HEK293T (cell line): Measurements from ENCODE around the gene FAM193A.
"Not testable (repeated sequence)": the region's sequence is repeated elsewhere in the genome, so short reads cannot be mapped to it uniquely, and the experiment has no call there.

Experiments
- CTCF ChIA-PET: fragments of 350-600 bp; formaldehyde crosslinking; extraction: SDS; loops from one replicate; lab custom pipeline; 2021; ENCODE audit warnings: antibody characterized with exemption, inconsistent platforms; lab: Yijun Ruan, JAX
- POLR2A ChIA-PET: fragments of 350-600 bp; formaldehyde crosslinking; extraction: SDS; loops from one replicate; lab custom pipeline; 2020; ENCODE audit warnings: antibody characterized with exemption, inconsistent platforms; lab: Yijun Ruan, JAX
- DNase-seq: peaks from one replicate; pipeline ENCODE4 v3.0.0; 2012; ENCODE audit warnings: mixed read lengths; ENCODE audit errors: extremely low spot score
- ARNT ChIP-seq: fragments of 450-650 bp; IDR thresholded peaks from 2 replicates; pipeline ENCODE4 v1.6.1; 2017; ENCODE audit warnings: mild to moderate bottlenecking
- BHLHE40 ChIP-seq: fragments of 450-650 bp; IDR thresholded peaks from 2 replicates; pipeline ENCODE4 v1.6.1; 2016; ENCODE audit warnings: mild to moderate bottlenecking, moderate library complexity, borderline replicate concordance
- CTBP1 ChIP-seq: fragments of 450-650 bp; IDR thresholded peaks from 2 replicates; pipeline ENCODE4 v1.6.1; 2016; ENCODE audit warnings: borderline replicate concordance
- ELF4 ChIP-seq: fragments of 450-650 bp; IDR thresholded peaks from 2 replicates; pipeline ENCODE4 v1.6.1; 2017; ENCODE audit warnings: antibody characterized with exemption
- FOXA1 ChIP-seq: fragments of 450-650 bp; IDR thresholded peaks from 2 replicates; pipeline ENCODE4 v1.6.1; 2016; ENCODE audit warnings: mild to moderate bottlenecking
- FOXK2 ChIP-seq: fragments of 450-650 bp; IDR thresholded peaks from 2 replicates; pipeline ENCODE4 v1.6.1; 2016; ENCODE audit warnings: mild to moderate bottlenecking
- FOXM1 ChIP-seq: fragments of 450-650 bp; IDR thresholded peaks from 2 replicates; pipeline ENCODE4 v1.6.1; 2017; ENCODE audit warnings: mild to moderate bottlenecking, borderline replicate concordance
- HDGF ChIP-seq: fragments of 450-650 bp; IDR thresholded peaks from 2 replicates; pipeline ENCODE4 v1.6.1; 2017; ENCODE audit warnings: antibody characterized with exemption, borderline replicate concordance
- L3MBTL2 ChIP-seq: fragments of 450-650 bp; conservative IDR thresholded peaks from 2 replicates; pipeline ENCODE4 v1.6.1; 2016; ENCODE audit warnings: mild to moderate bottlenecking
- LEF1 ChIP-seq: fragments of 450-650 bp; IDR thresholded peaks from 2 replicates; pipeline ENCODE4 v1.6.1; 2017; ENCODE audit warnings: mild to moderate bottlenecking, borderline replicate concordance
- NFRKB ChIP-seq: fragments of 450-650 bp; IDR thresholded peaks from 2 replicates; pipeline ENCODE4 v1.6.1; 2016; ENCODE audit warnings: mild to moderate bottlenecking, moderate library complexity
- PKNOX1 ChIP-seq: fragments of 450-650 bp; IDR thresholded peaks from 2 replicates; pipeline ENCODE4 v1.6.1; 2016
- SP1 ChIP-seq: fragments of 450-650 bp; IDR thresholded peaks from 2 replicates; pipeline ENCODE4 v1.6.1; 2017
- SUZ12 ChIP-seq: fragments of 450-650 bp; IDR thresholded peaks from 2 replicates; pipeline ENCODE4 v1.6.1; 2016; ENCODE audit warnings: mild to moderate bottlenecking
- TARDBP ChIP-seq: fragments of 450-650 bp; IDR thresholded peaks from 2 replicates; pipeline ENCODE4 v1.6.1; 2016
- ZNF384 ChIP-seq: fragments of 450-650 bp; IDR thresholded peaks from 2 replicates; pipeline ENCODE4 v1.6.1; 2016

Gene FAM193A

DNA sequence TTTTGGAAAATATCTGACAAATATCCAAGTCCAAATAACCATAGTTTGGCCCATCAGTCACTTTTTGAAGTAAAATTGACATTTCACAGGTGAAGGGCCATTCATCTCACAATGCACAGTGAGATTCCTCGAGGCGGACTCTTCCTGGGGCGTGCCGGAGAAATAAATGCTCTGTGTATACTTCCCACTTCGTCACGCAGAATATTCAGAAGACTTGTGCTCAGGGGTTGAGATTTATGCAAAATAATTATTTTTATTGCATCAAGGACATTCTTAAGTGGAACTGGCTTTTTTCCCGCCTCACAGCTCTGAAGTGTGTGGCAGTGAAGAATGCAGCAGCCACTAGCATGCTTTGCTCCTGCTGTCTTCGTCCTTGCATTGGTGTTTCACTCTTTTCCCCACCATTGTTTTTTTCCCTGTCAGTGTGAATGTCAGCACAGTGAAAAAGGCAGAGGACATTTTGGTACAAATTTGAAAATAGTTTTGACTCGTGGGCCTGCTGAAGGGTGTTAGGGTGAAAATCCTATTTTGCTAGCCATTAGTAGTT lies 70.6 kb downstream of the FAM193A start:
- CTCF ChIA-PET = interaction anchor here (0.5 kb wide), 1 partner anchor 16 kb away, joined by 4 read pairs; no protein-coding TSS in a partner anchor
- POLR2A ChIA-PET = no interaction called here
- DNase-seq = no peak
- TF ChIP-seq BHLHE40 (no peak), FOXK2 (no peak), TARDBP (no peak), FOXM1 (no peak), SUZ12 (no peak), SP1 (no peak), ARNT (no peak), L3MBTL2 (no peak), PKNOX1 (no peak), FOXA1 (no peak), NFRKB (no peak), ZNF384 (no peak), ELF4 (no peak), LEF1 (no peak), CTBP1 (no peak), HDGF (no peak)

DNA sequence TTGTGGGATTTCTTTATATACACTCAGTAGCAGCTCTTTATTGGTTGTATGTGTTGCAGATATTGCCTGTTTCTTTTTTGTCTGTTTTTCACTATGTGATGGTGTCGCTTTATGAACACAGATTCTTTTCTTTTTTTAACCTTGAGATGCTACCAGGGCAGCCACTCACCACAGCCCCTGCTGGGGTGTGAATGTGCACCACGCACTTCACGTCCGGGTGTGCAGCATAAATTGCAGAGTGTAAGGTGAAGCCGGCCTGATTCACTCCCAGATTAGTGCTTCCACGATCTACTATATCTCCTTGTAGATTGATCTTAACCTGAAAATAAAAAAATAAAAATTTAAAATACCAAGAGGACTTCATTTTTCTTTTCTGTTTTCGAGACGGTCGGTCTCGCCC lies 71.4 kb downstream of the FAM193A start:
- TF ChIP-seq ZNF384 = no peak
- TF ChIP-seq ELF4 = no peak
- no peak for DNase-seq
- POLR2A ChIA-PET = no interaction called here
- CTCF ChIA-PET = no interaction called here

- CTCF ChIA-PET = no interaction called here
- POLR2A ChIA-PET = no interaction called here
Observed at GRCh38 chr4:2608291-2608690, 71.8 kb downstream of the FAM193A start.

GRCh38 chr4:2615821-2616220 lies 79.4 kb downstream of the FAM193A start:
- TF ChIP-seq CTBP1 (no peak), L3MBTL2 (no peak), SUZ12 (no peak), LEF1 (no peak), HDGF (no peak), FOXK2 (no peak), BHLHE40 (no peak), PKNOX1 (no peak), FOXM1 (no peak), FOXA1 (no peak), TARDBP (no peak), ZNF384 (no peak), SP1 (no peak), NFRKB (no peak), ARNT (no peak), ELF4 (no peak)
- CTCF ChIA-PET = no interaction called here

More at GRCh38 chr4:2608291-2608690, 71.8 kb downstream of the FAM193A start:
- no peak for TF ChIP-seq ARNT
- no peak for TF ChIP-seq TARDBP
- TF ChIP-seq HDGF = no peak
- no peak for TF ChIP-seq FOXK2
- no peak for TF ChIP-seq BHLHE40
- TF ChIP-seq SP1 = no peak
- no peak for TF ChIP-seq ELF4
- no peak for TF ChIP-seq L3MBTL2
- no peak for TF ChIP-seq FOXA1
- DNase-seq = no peak

DNA sequence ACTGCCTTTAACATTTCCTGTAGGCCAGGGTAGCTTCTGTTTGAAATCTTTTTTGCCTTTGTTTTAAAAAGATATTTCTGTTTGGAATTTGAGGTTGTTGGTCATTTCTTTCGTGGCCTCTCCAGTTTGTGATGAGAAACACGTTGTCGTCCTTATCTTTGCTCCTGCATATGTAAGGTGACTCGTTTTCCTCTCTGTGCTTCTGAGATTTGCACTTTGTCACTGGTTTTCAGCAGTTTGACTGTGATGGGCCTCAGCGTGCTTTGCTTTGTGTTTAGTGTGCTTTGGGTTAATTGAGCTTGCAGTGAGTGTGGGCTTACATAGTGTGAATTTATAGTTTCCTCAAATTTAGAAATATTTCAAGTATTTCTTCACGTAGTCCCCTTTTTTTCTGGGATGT lies 81.5 kb downstream of the FAM193A start:
- no peak for DNase-seq
- ChIA-PET POLR2A (interaction anchor here (1.1 kb wide), 1 partner anchor 25 kb away, joined by 3 read pairs; no protein-coding TSS in a partner anchor), CTCF (no interaction called here)
- TF ChIP-seq TARDBP (no peak), LEF1 (no peak), FOXM1 (no peak), NFRKB (no peak), L3MBTL2 (no peak), BHLHE40 (no peak), PKNOX1 (no peak), HDGF (no peak), FOXA1 (no peak)

More at GRCh38 chr4:2615821-2616220, 79.4 kb downstream of the FAM193A start:
- no peak for DNase-seq
- POLR2A ChIA-PET = no interaction called here

GRCh38 chr4:2618729-2619128 lies 82.3 kb downstream of the FAM193A start:
- DNase-seq, CTCF ChIA-PET: not testable (repeated sequence)
- POLR2A ChIA-PET = interaction anchor here (1.1 kb wide), 1 partner anchor 26 kb away, joined by 3 read pairs; no protein-coding TSS in a partner anchor

DNA sequence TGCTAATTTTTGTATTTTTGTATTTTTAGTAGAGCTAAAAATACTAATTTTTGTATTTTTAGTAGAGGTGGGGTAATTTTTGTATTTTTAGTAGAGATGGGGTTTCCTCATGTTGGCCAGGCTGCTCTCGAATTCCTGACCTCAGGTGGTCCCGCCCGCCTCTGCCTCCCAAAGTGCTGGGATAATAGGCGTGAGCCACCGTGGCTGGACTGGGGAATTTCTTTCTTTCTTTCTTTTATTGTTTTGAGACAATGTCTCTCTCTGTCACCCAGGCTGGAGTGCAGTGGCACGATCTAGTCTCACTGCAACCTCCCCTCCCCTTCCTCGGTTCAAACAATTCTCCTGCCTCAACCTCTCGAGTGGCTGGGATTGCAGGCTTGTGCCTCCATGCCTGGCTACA lies 83.0 kb downstream of the FAM193A start:
- TF ChIP-seq SP1 (no peak), ARNT (no peak)
- no peak for DNase-seq
- POLR2A ChIA-PET = no interaction called here
- CTCF ChIA-PET = no interaction called here
